Suprapubic skin (tissue), 4 donors: ENCODE measurements around the gene MELTF. TPM values are rescaled to one million over a fixed set of nuclear protein-coding genes. Genes with fewer than 3 reads are reported as not detected.
"Not testable (repeated sequence)": the region's sequence is repeated elsewhere in the genome, so short reads cannot be mapped to it uniquely, and the experiment has no call there.

Source experiments
- DNase-seq, 2 donors: peaks; one replicate each; pipeline ENCODE4 v3.0.0-alpha.2; 2019; ENCODE audit warnings: low spot score in 2 of 2
- H3K27ac ChIP-seq: fragments of 200-600 bp; sonication (generic); one replicate; pipeline ENCODE4 v1.5.1; 2019
- H3K27me3 ChIP-seq: fragments of 200-600 bp; sonication (generic); one replicate; pipeline ENCODE4 v1.5.1; 2019
- H3K36me3 ChIP-seq: fragments of 200-600 bp; sonication (generic); one replicate; pipeline ENCODE4 v1.5.1; 2019
- H3K4me1 ChIP-seq: fragments of 200-600 bp; sonication (generic); one replicate; pipeline ENCODE4 v1.5.1; 2019
- H3K4me3 ChIP-seq: fragments of 200-600 bp; sonication (generic); one replicate; pipeline ENCODE4 v1.5.1; 2019; ENCODE audit warnings: mild to moderate bottlenecking
- H3K9me3 ChIP-seq: fragments of 200-600 bp; sonication (generic); one replicate; pipeline ENCODE4 v1.5.1; 2019
- EP300 ChIP-seq: sonication (generic); formaldehyde crosslinking; IDR thresholded peaks from one replicate; pipeline ENCODE4 v1.6.1; 2017; ENCODE audit warnings: antibody characterized with exemption
- POLR2A ChIP-seq, 2 donors: fragments of 450-650 bp; IDR thresholded peaks; one replicate each; pipeline ENCODE4 v1.6.1; 2017; ENCODE audit warnings: antibody characterized with exemption in 2 of 2, mild to moderate bottlenecking in 2 of 2, moderate library complexity in 2 of 2
- POLR2AphosphoS5 ChIP-seq, 3 donors: sonication (generic); formaldehyde crosslinking; IDR thresholded peaks; one replicate each; pipeline ENCODE4 v1.6.1; 2017; ENCODE audit warnings: antibody characterized with exemption in 3 of 3
- WGBS: methylation state at CpG from one replicate; pipeline ENCODE4 v1.1.5; 2018; 5-methylcytosine and 5-hydroxymethylcytosine counted together
- total RNA-seq, 4 donors: library from RNA; depleted of rRNA; stranded (reverse); fragments of >200 nt; gene quantifications; one replicate each; pipeline ENCODE4 v1.1.0, GENCODE V29; 2016
- TF ChIP-seq, protein P1 (sequence below), 2 donors: fragments of 200-600 bp in 1 of 2; fragments of 450-650 bp in 1 of 2; sonication (generic) in 1 of 2; IDR thresholded peaks; one replicate each; pipeline ENCODE4 v1.5.1; 2016 to 2019; ENCODE audit warnings: antibody characterized with exemption in 2 of 2, mild to moderate bottlenecking in 1 of 2, moderate library complexity in 1 of 2

Gene MELTF
- 10 to 100 TPM; 21.0 to 68.7 (median 34.4) TPM for total RNA-seq

- peak in 1 of 2 donors; percentile 15 for TF ChIP-seq POLR2A (IDR thresholded peaks at IDR 0.05)
- no peak for TF ChIP-seq EP300
- no peak for TF ChIP-seq POLR2AphosphoS5 (IDR thresholded peaks at IDR 0.05)
- TF ChIP-seq, protein P1, sequence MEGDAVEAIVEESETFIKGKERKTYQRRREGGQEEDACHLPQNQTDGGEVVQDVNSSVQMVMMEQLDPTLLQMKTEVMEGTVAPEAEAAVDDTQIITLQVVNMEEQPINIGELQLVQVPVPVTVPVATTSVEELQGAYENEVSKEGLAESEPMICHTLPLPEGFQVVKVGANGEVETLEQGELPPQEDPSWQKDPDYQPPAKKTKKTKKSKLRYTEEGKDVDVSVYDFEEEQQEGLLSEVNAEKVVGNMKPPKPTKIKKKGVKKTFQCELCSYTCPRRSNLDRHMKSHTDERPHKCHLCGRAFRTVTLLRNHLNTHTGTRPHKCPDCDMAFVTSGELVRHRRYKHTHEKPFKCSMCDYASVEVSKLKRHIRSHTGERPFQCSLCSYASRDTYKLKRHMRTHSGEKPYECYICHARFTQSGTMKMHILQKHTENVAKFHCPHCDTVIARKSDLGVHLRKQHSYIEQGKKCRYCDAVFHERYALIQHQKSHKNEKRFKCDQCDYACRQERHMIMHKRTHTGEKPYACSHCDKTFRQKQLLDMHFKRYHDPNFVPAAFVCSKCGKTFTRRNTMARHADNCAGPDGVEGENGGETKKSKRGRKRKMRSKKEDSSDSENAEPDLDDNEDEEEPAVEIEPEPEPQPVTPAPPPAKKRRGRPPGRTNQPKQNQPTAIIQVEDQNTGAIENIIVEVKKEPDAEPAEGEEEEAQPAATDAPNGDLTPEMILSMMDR (IDR thresholded peaks at IDR 0.05) = peak; percentile 48 to 93
- Histone ChIP-seq H3K4me3 (peak within 1 kb of the TSS; percentile 48), H3K27me3 (no peaks in the 10 kb centered on the region), H3K27ac (peak within 1 kb of the TSS; percentile 55), H3K36me3 (no peaks in the 10 kb centered on the region), H3K9me3 (no peaks in the 10 kb centered on the region), H3K4me1 (peaks cover 37% of the 10 kb centered on the region)
- peak in 1 of 2 donors; percentile 77 for DNase-seq
- 0% methylated on average over 8 of the region's 60 CpGs for WGBS
Measured at GRCh38 chr3:197029511-197030167, at the start of gene MELTF. TSS of gene MELTF (minus strand) at chr3:197029817. CDS start at chr3:197029702, 115 bp downstream.

DNA sequence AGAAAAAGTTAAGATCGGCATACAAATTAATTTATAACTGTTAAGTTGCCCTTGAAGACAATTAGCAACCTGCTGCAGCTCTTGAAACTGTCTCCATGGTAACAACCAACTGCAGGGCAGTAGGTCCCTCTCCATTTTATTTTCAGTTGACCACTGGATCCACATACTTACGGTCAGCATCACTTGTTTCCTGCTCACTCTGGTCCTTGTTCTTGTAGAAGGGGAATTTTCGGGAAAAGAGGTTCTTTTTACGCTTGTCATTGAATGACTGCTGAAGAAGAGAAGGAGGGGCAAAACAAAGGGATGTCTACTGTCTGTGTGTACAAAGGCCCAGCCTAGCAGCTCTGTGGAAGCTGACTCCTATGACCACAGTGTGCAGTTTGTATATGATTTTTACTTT lies 46.8 kb upstream of the MELTF start:
- no peak for DNase-seq
- no peak overlapping the region for H3K27ac ChIP-seq
- no peak overlapping the region for H3K4me3 ChIP-seq
- no peaks in the 10 kb centered on the region for H3K27me3 ChIP-seq
- 86% methylated on average over 4 of the region's 4 CpGs for WGBS
- H3K9me3 ChIP-seq = no peaks in the 10 kb centered on the region
- no peaks in the 10 kb centered on the region for H3K4me1 ChIP-seq
- TF ChIP-seq POLR2AphosphoS5 (IDR thresholded peaks at IDR 0.05) (no peak), EP300 (no peak), POLR2A (IDR thresholded peaks at IDR 0.05) (no peak)
- TF ChIP-seq, protein P1 (IDR thresholded peaks at IDR 0.05) = no peak
- H3K36me3 ChIP-seq = peaks cover 10% of the 10 kb centered on the region

GRCh38 chr3:197068077-197068476 lies 38.5 kb upstream of the MELTF start:
- Histone ChIP-seq H3K27me3 (no peaks in the 10 kb centered on the region), H3K4me1 (no peaks in the 10 kb centered on the region), H3K4me3 (no peak overlapping the region), H3K9me3 (no peaks in the 10 kb centered on the region), H3K36me3 (peaks cover 28% of the 10 kb centered on the region), H3K27ac (no peak overlapping the region)
- DNase-seq = no peak
- TF ChIP-seq, protein P1 (IDR thresholded peaks at IDR 0.05) = no peak
- TF ChIP-seq POLR2AphosphoS5 (IDR thresholded peaks at IDR 0.05) (no peak), EP300 (no peak), POLR2A (IDR thresholded peaks at IDR 0.05) (no peak)
- WGBS = 92% methylated on average over 1 of the region's 1 CpG

DNA sequence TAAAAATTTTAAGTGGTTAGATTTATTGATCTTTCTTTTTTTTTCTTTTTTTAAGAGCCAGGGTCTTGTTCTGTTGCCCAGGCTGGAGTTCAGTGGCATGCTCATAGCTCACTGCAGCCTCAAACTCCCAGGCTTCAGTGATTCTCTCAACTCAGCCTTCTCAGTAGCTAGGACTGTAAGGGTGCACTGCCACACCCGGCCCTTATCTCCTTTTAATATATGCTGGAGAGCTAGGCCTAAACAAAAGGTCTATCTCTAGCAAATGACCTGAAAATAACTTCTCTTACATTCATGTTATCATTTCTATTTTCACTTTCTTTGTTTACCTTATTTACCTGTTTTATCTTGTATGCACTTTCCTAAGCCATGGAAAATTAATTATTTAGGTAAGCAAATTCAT lies 35.2 kb upstream of the MELTF start:
- 87% methylated on average over 1 of the region's 1 CpG for WGBS
- H3K9me3 ChIP-seq = no peaks in the 10 kb centered on the region
- no peak overlapping the region for H3K27ac ChIP-seq
- H3K4me1 ChIP-seq = no peaks in the 10 kb centered on the region
- peaks cover 52% of the 10 kb centered on the region for H3K36me3 ChIP-seq
- no peak for TF ChIP-seq POLR2AphosphoS5 (IDR thresholded peaks at IDR 0.05)
- no peak for TF ChIP-seq EP300
- TF ChIP-seq, protein P1 (IDR thresholded peaks at IDR 0.05) = no peak
- TF ChIP-seq POLR2A (IDR thresholded peaks at IDR 0.05) = no peak
- no peak overlapping the region for H3K4me3 ChIP-seq
- H3K27me3 ChIP-seq = no peaks in the 10 kb centered on the region
- DNase-seq = no peak

GRCh38 chr3:197062446-197062845 lies 32.8 kb upstream of the MELTF start:
- H3K27me3 ChIP-seq = no peaks in the 10 kb centered on the region
- WGBS = 96% methylated on average over 4 of the region's 4 CpGs

GRCh38 chr3:197051637-197052036 lies 22.0 kb upstream of the MELTF start:
- H3K36me3 ChIP-seq = peaks cover 63% of the 10 kb centered on the region
- WGBS = 90% methylated on average over 6 of the region's 6 CpGs
- H3K27me3 ChIP-seq, H3K27ac ChIP-seq, DNase-seq, H3K4me1 ChIP-seq, H3K9me3 ChIP-seq, H3K4me3 ChIP-seq: not testable (repeated sequence)

More at GRCh38 chr3:197062446-197062845, 32.8 kb upstream of the MELTF start:
- peaks cover 75% of the 10 kb centered on the region for H3K36me3 ChIP-seq
- H3K4me3 ChIP-seq = no peak overlapping the region
- H3K27ac ChIP-seq = no peak overlapping the region
- no peak for DNase-seq
- TF ChIP-seq EP300 = no peak
- TF ChIP-seq POLR2A (IDR thresholded peaks at IDR 0.05) = no peak
- TF ChIP-seq, protein P1 (IDR thresholded peaks at IDR 0.05) = no peak
- no peak for TF ChIP-seq POLR2AphosphoS5 (IDR thresholded peaks at IDR 0.05)
- H3K4me1 ChIP-seq = no peaks in the 10 kb centered on the region
- no peaks in the 10 kb centered on the region for H3K9me3 ChIP-seq
